Skeletal muscle cell (primary cell): Measurements from ENCODE around the gene CCDC175.

Experiments used
- DNase-seq: peaks from one replicate; pipeline ENCODE4 v3.0.0-alpha.2; 2010; ENCODE audit warnings: low read depth
- H3K4me3 ChIP-seq: 2 replicates; pipeline ENCODE4 v1.5.1; 2011; ENCODE audit warnings: low read depth, mild to moderate bottlenecking, control low read depth, low read length, moderate library complexity

Gene CCDC175

GRCh38 chr14:59483819-59484638, 92.6 kb downstream of the CCDC175 start, which contains the start of the genes JKAMP and L3HYPDH:
JKAMP (plus strand) TSS chr14:59484517; CDS start chr14:59484590, 73 bp downstream.
L3HYPDH (minus strand) TSS chr14:59484408; CDS start chr14:59484316, 92 bp downstream.
- peak within 1 kb of the TSS; percentile 81 for H3K4me3 ChIP-seq
- peak; percentile 87 for DNase-seq

DNA sequence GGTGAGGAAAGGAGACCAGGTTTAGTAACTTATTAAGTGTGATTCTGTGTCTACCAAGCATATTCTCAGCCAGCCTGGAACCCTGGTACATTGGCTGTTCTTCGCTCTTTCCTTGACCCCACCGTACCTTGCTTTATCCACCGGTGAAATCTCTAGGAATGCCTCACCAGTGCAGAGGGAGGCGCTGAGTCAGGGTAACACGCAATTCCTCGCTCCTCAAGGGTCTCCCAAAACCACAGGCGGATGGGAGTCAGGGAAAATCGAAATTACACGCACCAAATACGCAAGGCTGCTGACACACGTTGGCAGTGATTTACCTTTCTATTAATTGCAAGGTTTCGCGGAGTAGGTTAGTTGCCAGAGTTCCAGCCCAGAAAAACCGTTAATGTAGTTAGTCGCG, 93.2 kb downstream of the CCDC175 start:
- H3K4me3 ChIP-seq = peak overlapping the region; percentile 81
- DNase-seq = peak; percentile 65

GRCh38 chr14:59482541-59483331, 93.9 kb downstream of the CCDC175 start:
- peak overlapping the region; percentile 81 for H3K4me3 ChIP-seq
- peak; percentile 84 for DNase-seq

GRCh38 chr14:59481871-59482540, 94.6 kb downstream of the CCDC175 start:
- peak overlapping the region; percentile 81 for H3K4me3 ChIP-seq
- peak; percentile 64 for DNase-seq

GRCh38 chr14:59481407-59481806, 95.2 kb downstream of the CCDC175 start:
- peak overlapping the region; percentile 11 for H3K4me3 ChIP-seq
- DNase-seq = no peak

GRCh38 chr14:59480166-59480565, 96.4 kb downstream of the CCDC175 start:
- no peak for DNase-seq
- H3K4me3 ChIP-seq = no peak overlapping the region

GRCh38 chr14:59478540-59478939, 98.1 kb downstream of the CCDC175 start:
- no peak for DNase-seq
- H3K4me3 ChIP-seq = no peak overlapping the region

DNA sequence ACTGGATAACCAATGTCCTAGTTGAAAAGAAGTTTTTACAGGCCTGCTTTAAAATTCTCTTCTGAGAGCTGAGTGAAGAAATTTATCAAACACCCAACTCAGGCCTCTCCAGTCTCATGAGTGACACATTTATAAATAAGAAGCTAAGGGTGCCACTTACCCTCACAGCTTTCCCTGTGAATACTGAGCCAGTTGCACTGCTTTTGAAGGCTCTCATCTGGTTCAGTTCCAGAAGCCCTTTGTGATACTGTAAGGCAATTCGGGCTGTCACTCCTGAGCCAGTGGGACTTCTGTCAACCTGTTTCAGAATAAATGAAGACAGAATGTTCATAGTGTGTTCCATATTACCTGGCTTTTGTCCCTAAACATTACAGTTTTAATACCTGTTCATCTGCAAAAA, 100.9 kb downstream of the CCDC175 start:
- no peak for DNase-seq
- no peak overlapping the region for H3K4me3 ChIP-seq

- no peak overlapping the region for H3K4me3 ChIP-seq
- DNase-seq = no peak
Observed at GRCh38 chr14:59474172-59474571, 102.4 kb downstream of the CCDC175 start.

DNA sequence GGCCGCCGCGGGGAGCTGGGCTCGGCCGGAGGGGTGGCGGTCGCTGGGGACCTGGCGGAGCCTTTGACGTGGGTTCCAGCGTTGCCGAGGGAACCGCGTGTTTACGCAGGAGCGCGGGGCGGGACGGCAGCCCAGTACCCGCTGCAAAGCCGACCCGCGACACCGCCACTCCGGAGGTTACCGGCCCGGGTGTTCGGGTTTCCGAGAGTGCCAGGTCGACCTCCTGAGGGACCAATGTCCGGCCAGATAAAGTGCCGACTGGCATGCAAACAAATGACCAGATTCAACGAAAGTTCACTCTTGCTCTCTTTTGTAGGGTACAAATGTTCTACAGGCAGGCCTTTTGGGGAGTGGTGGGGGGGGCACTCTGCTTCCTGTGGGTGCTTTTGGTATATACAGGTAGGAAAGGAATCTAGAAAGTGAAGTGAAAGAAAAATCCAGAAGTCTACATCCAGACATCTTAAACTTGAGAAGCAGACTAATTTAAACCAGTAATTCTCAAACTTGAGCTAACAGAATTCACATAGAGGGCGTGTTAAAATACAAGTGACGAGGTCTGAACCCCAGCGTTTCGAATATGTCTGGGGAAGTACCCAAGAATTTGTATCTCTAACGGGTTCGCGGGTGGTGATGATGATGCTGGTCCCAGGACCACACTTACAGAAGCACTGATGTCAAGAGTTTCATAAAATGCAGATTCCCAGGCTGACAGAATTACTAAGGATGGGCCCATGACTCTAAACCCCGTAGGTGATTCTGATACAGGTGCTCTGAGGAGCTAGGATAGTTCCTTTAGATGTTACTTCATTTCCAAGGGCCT, 111.1 kb downstream of the CCDC175 start, which contains the start of gene GPR135:
Gene GPR135 (minus strand): TSS at position 65 of the 820 bp plus-strand sequence. CDS start 154 bp downstream, outside the sequence.
- DNase-seq = no peak
- H3K4me3 ChIP-seq = peak within 1 kb of the TSS; percentile 54

- DNase-seq = no peak
- H3K4me3 ChIP-seq = peak overlapping the region; percentile 54
Observed at GRCh38 chr14:59464486-59465315, 111.9 kb downstream of the CCDC175 start.

DNA sequence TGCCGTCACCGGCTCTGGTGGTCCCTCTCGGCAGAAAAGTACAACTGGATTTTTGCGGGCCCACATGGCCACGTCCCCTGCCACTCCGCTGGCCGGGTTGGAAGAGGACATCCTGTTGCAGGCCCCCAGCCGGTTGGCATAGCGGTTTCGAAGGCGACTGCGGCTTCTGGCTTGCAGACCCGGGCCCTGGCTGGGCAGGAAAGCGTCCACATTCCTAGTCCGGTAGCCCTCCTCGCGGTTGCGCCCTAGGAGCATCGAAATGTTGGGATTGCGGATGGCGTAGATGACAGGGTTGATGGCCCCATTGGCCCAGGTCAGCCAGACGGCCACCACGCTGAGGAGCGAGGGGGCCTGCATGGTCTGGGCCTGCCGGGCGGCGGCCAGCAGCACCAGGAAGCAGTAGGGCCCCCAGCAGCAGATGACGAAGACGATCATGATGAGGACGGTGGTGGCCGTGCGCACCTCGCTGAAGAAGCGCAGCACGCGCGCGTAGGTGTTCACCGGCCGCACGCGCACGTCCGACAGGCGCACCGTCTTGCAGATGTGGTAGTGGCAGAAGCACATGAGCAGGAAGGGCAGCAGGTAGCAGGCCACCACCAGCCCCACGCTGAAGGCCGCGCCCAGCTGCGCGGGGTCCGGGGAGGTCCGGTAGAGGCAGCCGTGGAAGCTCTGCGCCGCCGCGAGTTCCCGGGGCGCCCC, 112.7 kb downstream of the CCDC175 start:
- H3K4me3 ChIP-seq = peak overlapping the region; percentile 54
- no peak for DNase-seq

- DNase-seq = no peak
Observed at GRCh38 chr14:59461891-59462290, 114.7 kb downstream of the CCDC175 start.

GRCh38 chr14:59460378-59460777, 116.2 kb downstream of the CCDC175 start:
- no peak overlapping the region for H3K4me3 ChIP-seq
- DNase-seq = no peak

More at GRCh38 chr14:59461891-59462290, 114.7 kb downstream of the CCDC175 start:
- H3K4me3 ChIP-seq = no peak overlapping the region

DNA sequence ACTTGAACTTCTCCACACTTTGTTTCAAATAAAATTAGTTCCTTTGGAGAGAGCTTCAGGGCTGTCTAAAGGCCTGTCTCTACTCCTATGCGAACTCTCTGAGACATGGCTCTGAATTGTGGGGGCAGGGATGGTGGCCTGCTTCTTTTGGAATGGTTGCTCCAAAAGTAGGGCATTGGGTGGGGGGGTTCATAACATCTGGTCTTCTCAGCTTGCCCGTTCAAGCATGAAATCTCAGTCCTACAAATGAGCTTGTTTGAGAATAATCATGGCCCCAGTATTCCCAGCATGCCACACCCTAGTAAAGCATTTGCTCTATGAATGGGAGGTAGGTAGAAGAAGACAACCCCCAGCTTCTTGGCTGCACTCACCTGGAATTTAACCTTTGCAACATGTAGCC, 118.1 kb downstream of the CCDC175 start:
- no peak overlapping the region for H3K4me3 ChIP-seq
- DNase-seq = no peak

DNA sequence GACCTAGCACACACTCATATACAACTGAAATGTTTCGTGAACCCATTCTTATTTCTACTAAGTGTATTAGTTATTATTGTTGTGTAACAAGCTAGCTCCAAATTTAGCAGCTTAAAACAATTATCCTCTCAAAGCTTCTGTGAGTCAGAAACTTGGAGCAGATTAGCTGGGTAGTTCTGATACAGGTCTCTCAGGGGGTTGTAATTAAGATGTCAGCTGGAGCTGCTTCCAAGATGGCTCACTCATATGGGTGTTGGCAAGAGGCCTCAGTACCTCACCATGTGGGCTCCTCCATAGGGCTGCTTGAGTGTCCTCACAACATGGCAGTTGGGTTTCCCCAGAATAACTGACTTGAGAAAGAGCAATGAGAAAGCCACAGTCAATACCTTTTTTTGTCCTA, 121.2 kb downstream of the CCDC175 start:
- peak; percentile 76 for DNase-seq
- H3K4me3 ChIP-seq = no peak overlapping the region
